Psoas muscle (tissue), 8 donors: ENCODE measurements around the gene PLXND1. TPM values are rescaled to one million over a fixed set of nuclear protein-coding genes. Genes with fewer than 3 reads are reported as not detected.

ENCODE experiments used
- ATAC-seq, 4 donors: fragments of 200-7000 bp; cut with Tn5 transposase; one replicate each; pipeline ENCODE4 v1.9.1; 2020; ENCODE audit warnings: moderate library complexity in 3 of 4, mild to moderate bottlenecking in 2 of 4
- DNase-seq, 2 donors: peaks; one replicate each; pipeline ENCODE4 v3.0.0-alpha.2; 2020
- H3K27ac ChIP-seq: fragments of 200-600 bp; one replicate; pipeline ENCODE4 v1.8.0; 2022
- H3K27me3 ChIP-seq, 3 donors: fragments of 200-600 bp in 1 of 3; one replicate each; pipeline versions ENCODE4 v1.6.1 to v1.8.0; 2013 to 2022; ENCODE audit warnings: low read length in 2 of 3, mild to moderate bottlenecking in 2 of 3, moderate library complexity in 1 of 3; ENCODE audit not compliant: insufficient read depth in 3 of 3
- H3K36me3 ChIP-seq, 2 donors: fragments of 200-600 bp in 1 of 2; one replicate each; pipeline versions ENCODE4 v1.6.1 to v1.8.0; 2013 to 2022; ENCODE audit warnings: low read depth in 1 of 2, mild to moderate bottlenecking in 1 of 2, moderate library complexity in 1 of 2; ENCODE audit not compliant: insufficient read depth in 1 of 2
- H3K4me1 ChIP-seq: fragments of 200-600 bp; one replicate; pipeline ENCODE4 v1.8.0; 2022
- H3K4me3 ChIP-seq: fragments of 200-600 bp; one replicate; pipeline ENCODE4 v1.8.0; 2022; ENCODE audit warnings: mild to moderate bottlenecking
- H3K9me3 ChIP-seq: fragments of 200-600 bp; one replicate; pipeline ENCODE4 v1.8.0; 2022
- CTCF ChIP-seq: fragments of 200-600 bp; IDR thresholded peaks from one replicate; pipeline ENCODE4 v1.8.0; 2022; ENCODE audit warnings: antibody characterized with exemption
- WGBS, 3 donors: extraction: QIAGEN DNeasy Blood & Tissue Kit; methylation state at CpG; one replicate each; pipeline versions ENCODE4 v1.1.6 to v1.1.7; 2013; 5-methylcytosine and 5-hydroxymethylcytosine counted together
- intact Hi-C, 2 donors: fragments of 100-400 bp; cut with DNase I; formaldehyde crosslinking; loops; one replicate each; pipeline versions ENCODE4 v1.11.0 to v1.14.2; 2022
- polyA plus RNA-seq, 3 donors: library from polyadenylated mRNA; stranded (reverse); fragments of 200-250 nt; gene quantifications; one replicate each; pipeline ENCODE4 v1.2.3, GENCODE V29; 2013
- total RNA-seq, 4 donors: library from RNA; stranded (reverse); fragmentation: NEBNext Ultra II Directional in 2 of 4; extraction: Animal tissue kit (Norgen Biotek cat#: 25700) in 2 of 4; gene quantifications; one replicate each; pipeline versions ENCODE4 v1.2.1 to v1.2.4, GENCODE V29; 2021 to 2023
- donor health status: healthy with polysubstance abuse.
- donor health status: DM: no; HTN: no; CAD: no; lungs with moderate emphysema.
- donor health status: Bipolar disorder and iron deficiency.
- donor health status: healthy.
- donor health status: DM: yes; HTN: yes; CAD: no.
- donor health status: DM: no; HTN: no; CAD: no.
- donor health status: DM: no; HTN: no; CAD: no.
- donor health status: DM: yes; HTN: yes; CAD: no.

The PLXND1 gene
- total and polyA plus RNA-seq, 7 donors = 15.5 to 49.9 (median 28.2) TPM

GRCh38 chr3:129530821-129531220 is 75.7 kb downstream of the PLXND1 start:
- 96 to 98% (median 97%) methylated on average over 13 of the region's 13 CpGs for WGBS, 3 donors
- ATAC-seq = no peak
- Histone ChIP-seq H3K27me3 (no peaks in the 10 kb centered on the region), H3K4me3 (no peak overlapping the region), H3K36me3 (no peaks in the 10 kb centered on the region), H3K27ac (no peak overlapping the region), H3K9me3 (no peaks in the 10 kb centered on the region), H3K4me1 (peaks cover 3% of the 10 kb centered on the region)
- no peak for DNase-seq
- TF ChIP-seq CTCF = no peak
- intact Hi-C loops = no loop called here

- WGBS, 3 donors = 40 to 48% (median 44%) methylated on average over 6 of the region's 6 CpGs
- Histone ChIP-seq H3K9me3 (no peaks in the 10 kb centered on the region), H3K4me3 (no peak overlapping the region), H3K27ac (no peak overlapping the region), H3K4me1 (peaks cover 3% of the 10 kb centered on the region), H3K36me3 (no peaks in the 10 kb centered on the region), H3K27me3 (no peaks in the 10 kb centered on the region)
- no peak for DNase-seq
- ATAC-seq = no peak
- intact Hi-C loops = no loop called here
- no peak for TF ChIP-seq CTCF
Observed at GRCh38 chr3:129530251-129530791, 76.2 kb downstream of the PLXND1 start.

- ATAC-seq (no peak), DNase-seq (no peak)
- intact Hi-C loops = no loop called here
- TF ChIP-seq CTCF = no peak
- Histone ChIP-seq H3K4me1 (peaks cover 3% of the 10 kb centered on the region), H3K9me3 (no peaks in the 10 kb centered on the region), H3K4me3 (no peak overlapping the region), H3K27me3 (no peaks in the 10 kb centered on the region), H3K27ac (no peak overlapping the region), H3K36me3 (no peaks in the 10 kb centered on the region)
- 67 to 68% (median 67%) methylated on average over 12 of the region's 12 CpGs for WGBS, 3 donors
Observed at GRCh38 chr3:129529436-129530210, 76.9 kb downstream of the PLXND1 start.

- Histone ChIP-seq H3K4me1 (peaks cover 3% of the 10 kb centered on the region), H3K27me3 (no peaks in the 10 kb centered on the region), H3K9me3 (no peaks in the 10 kb centered on the region), H3K36me3 (no peaks in the 10 kb centered on the region), H3K27ac (no peak within 1 kb of the TSS), H3K4me3 (no peak within 1 kb of the TSS)
- TF ChIP-seq CTCF = no peak
- DNase-seq (no peak), ATAC-seq (no peak)
- WGBS, 3 donors = 93 to 95% (median 94%) methylated on average over 18 of the region's 18 CpGs
- intact Hi-C loops = no loop called here
Observed at GRCh38 chr3:129528589-129529100, 77.8 kb downstream of the PLXND1 start, which contains the start of gene RHO. RHO (plus strand) TSS chr3:129528639; CDS start chr3:129528734, 95 bp downstream.
